ENCODE results near the gene SHROOM3. TPM values are rescaled to one million over a fixed set of nuclear protein-coding genes. Genes with fewer than 3 reads are reported as not detected.

The SHROOM3 gene
- total RNA-seq, 4 donors from 2014 or later, result 52.0 to 444 (median 364) TPM

GRCh38 chr4:76767983-76768382 is 333.0 kb downstream of the SHROOM3 start:
- no peaks in the 10 kb centered on the region for H3K27me3 ChIP-seq
- no peak overlapping the region for H3K27ac ChIP-seq
- peaks cover 0 to 65% (median 0%) of the 10 kb centered on the region in 3 donors for H3K36me3 ChIP-seq
- H3K4me3 ChIP-seq, result no peak overlapping the region
- no peaks in the 10 kb centered on the region for H3K4me1 ChIP-seq
- H3K9me3 ChIP-seq, result no peaks in the 10 kb centered on the region
- DNase-seq, result no peak
- TF ChIP-seq POLR2A (IDR thresholded peaks at IDR 0.05) (no peak), CTCF (IDR thresholded peaks at IDR 0.05) (no peak)

GRCh38 chr4:76772498-76773106 is 337.6 kb downstream of the SHROOM3 start:
- TF ChIP-seq POLR2A (IDR thresholded peaks at IDR 0.05) (no peak), CTCF (IDR thresholded peaks at IDR 0.05) (no peak)
- Histone ChIP-seq H3K9me3 (no peaks in the 10 kb centered on the region), H3K4me3 (no peak overlapping the region), H3K27ac (no peak overlapping the region), H3K27me3 (no peaks in the 10 kb centered on the region), H3K36me3 (peaks cover 0 to 73% (median 0%) of the 10 kb centered on the region in 3 donors), H3K4me1 (no peaks in the 10 kb centered on the region)
- DNase-seq, result no peak

GRCh38 chr4:76773766-76774165 is 338.7 kb downstream of the SHROOM3 start:
- Histone ChIP-seq H3K27me3 (no peaks in the 10 kb centered on the region), H3K4me1 (no peaks in the 10 kb centered on the region), H3K27ac (no peak overlapping the region), H3K36me3 (peaks cover 0 to 72% (median 0%) of the 10 kb centered on the region in 3 donors), H3K4me3 (no peak overlapping the region), H3K9me3 (no peaks in the 10 kb centered on the region)
- no peak for DNase-seq
- no peak for TF ChIP-seq CTCF (IDR thresholded peaks at IDR 0.05)

- DNase-seq, result no peak
- peaks cover 0 to 43% (median 0%) of the 10 kb centered on the region in 3 donors for H3K36me3 ChIP-seq
- no peaks in the 10 kb centered on the region for H3K9me3 ChIP-seq
- no peak overlapping the region for H3K27ac ChIP-seq
- H3K4me3 ChIP-seq, result no peak overlapping the region
- TF ChIP-seq POLR2A (IDR thresholded peaks at IDR 0.05) (no peak), CTCF (IDR thresholded peaks at IDR 0.05) (no peak)
- no peaks in the 10 kb centered on the region for H3K27me3 ChIP-seq
- H3K4me1 ChIP-seq, result no peaks in the 10 kb centered on the region
These were observed 344.9 kb downstream of the SHROOM3 start for GRCh38 chr4:76779740-76780459.

- Histone ChIP-seq H3K27me3 (no peaks in the 10 kb centered on the region), H3K4me3 (no peak overlapping the region), H3K36me3 (peaks cover 0 to 40% (median 0%) of the 10 kb centered on the region in 3 donors), H3K4me1 (no peaks in the 10 kb centered on the region), H3K9me3 (no peaks in the 10 kb centered on the region), H3K27ac (no peak overlapping the region)
- TF ChIP-seq POLR2A (IDR thresholded peaks at IDR 0.05), result no peak
- TF ChIP-seq CTCF (IDR thresholded peaks at IDR 0.05), result no peak
- DNase-seq, result no peak
These were observed 346.0 kb downstream of the SHROOM3 start for GRCh38 chr4:76780781-76781697.

Data from Peyer's patch (tissue), 4 donors.